Activated naive CD4-positive, alpha-beta T cell treated with anti-CD3 and anti-CD28 coated beads for 36 hours (primary cell): ENCODE results near the gene JAK1. TPM values are rescaled to one million over a fixed set of nuclear protein-coding genes. Genes with fewer than 3 reads are reported as not detected.

ENCODE experiments used
- CTCF ChIA-PET: fragments of 350-600 bp; sonication (Branson Sonifier 250); formaldehyde crosslinking; loops from one replicate; lab custom pipeline; 2021; ENCODE audit warnings: antibody characterized with exemption; lab: Charles Lee
- DNase-seq: peaks from one replicate; pipeline ENCODE4 v3.0.0-alpha.2; 2020
- H3K27ac Mint-ChIP-seq: one replicate; pipeline ENCODE4 v1.8.0; 2021; ENCODE audit warnings: mild to moderate bottlenecking, mixed read lengths
- H3K27me3 Mint-ChIP-seq: one replicate; pipeline ENCODE4 v1.8.0; 2021; ENCODE audit warnings: low read depth, mixed read lengths
- H3K36me3 Mint-ChIP-seq: one replicate; pipeline ENCODE4 v1.8.0; 2021; ENCODE audit warnings: low read depth, mixed read lengths
- H3K4me1 Mint-ChIP-seq: one replicate; pipeline ENCODE4 v1.8.0; 2021; ENCODE audit warnings: low read depth, mixed read lengths
- H3K4me3 Mint-ChIP-seq: one replicate; pipeline ENCODE4 v1.8.0; 2021; ENCODE audit warnings: mild to moderate bottlenecking, moderate library complexity, mixed read lengths
- H3K9me3 Mint-ChIP-seq: one replicate; pipeline ENCODE4 v1.8.0; 2021; ENCODE audit warnings: mixed read lengths
- intact Hi-C: fragments of 100-400 bp; cut with micrococcal nuclease; formaldehyde crosslinking; loops from one replicate; pipeline ENCODE4 v1.15.1; 2023
- total RNA-seq, 2 experiments: library from RNA; stranded (reverse); gene quantifications; one replicate each; pipeline ENCODE4 v1.2.3, GENCODE V29; 2021

The JAK1 gene
- total RNA-seq, 2 experiments from 2014 or later = 139 to 140 TPM

DNA sequence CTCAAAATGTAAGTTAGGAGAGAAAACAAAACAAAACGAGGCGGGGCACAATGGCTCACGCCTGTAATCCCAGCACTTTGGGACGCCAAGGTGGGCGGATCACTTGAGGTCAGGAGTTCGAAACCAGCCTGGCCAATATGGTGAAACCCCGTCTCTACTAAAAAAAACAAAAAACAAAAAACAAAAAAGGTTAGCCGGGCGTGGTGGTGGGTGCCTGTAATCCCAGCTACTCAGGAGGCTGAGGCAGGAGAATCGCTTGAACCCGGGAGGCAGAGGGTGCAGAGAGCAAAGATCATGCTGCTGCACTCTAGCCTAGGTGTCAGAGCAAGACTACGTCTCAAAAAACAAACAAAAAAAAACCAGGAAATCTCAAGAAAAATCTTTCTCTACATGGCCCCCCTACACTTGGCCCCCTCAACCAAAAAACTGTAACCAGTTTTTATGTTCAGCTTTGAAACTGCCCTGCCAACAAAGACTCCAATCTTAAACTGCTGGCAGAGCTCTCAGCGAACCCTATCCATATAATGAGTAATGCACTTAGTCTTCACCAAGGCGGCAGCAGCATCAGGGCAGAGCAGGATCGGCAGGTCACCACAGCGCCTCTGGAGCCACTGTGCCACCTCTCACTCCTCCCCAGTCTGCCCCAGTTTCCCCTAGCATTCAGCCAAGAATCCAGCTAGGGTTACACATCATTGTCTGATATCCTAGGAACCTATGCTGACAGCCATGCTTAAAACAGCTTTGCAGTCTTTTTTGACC lies 71.7 kb downstream of the JAK1 start:
- no peak overlapping the region for H3K27ac Mint-ChIP-seq
- no peak overlapping the region for H3K4me3 Mint-ChIP-seq
- DNase-seq = no peak
- H3K4me1 Mint-ChIP-seq = peaks cover 95% of the 10 kb centered on the region
- intact Hi-C loops = loop anchor here (1.0 to 5.0 kb wide), 4 partner anchors 14 to 108 kb away; no protein-coding TSS in a partner anchor
- CTCF ChIA-PET = interaction anchor here (0.9 to 1.8 kb wide), 4 partner anchors 9 to 147 kb away, joined by 3 to 7 read pairs (median 3); no protein-coding TSS in a partner anchor
- H3K27me3 Mint-ChIP-seq = no peaks in the 10 kb centered on the region
- no peaks in the 10 kb centered on the region for H3K36me3 Mint-ChIP-seq
- H3K9me3 Mint-ChIP-seq = no peaks in the 10 kb centered on the region

DNA sequence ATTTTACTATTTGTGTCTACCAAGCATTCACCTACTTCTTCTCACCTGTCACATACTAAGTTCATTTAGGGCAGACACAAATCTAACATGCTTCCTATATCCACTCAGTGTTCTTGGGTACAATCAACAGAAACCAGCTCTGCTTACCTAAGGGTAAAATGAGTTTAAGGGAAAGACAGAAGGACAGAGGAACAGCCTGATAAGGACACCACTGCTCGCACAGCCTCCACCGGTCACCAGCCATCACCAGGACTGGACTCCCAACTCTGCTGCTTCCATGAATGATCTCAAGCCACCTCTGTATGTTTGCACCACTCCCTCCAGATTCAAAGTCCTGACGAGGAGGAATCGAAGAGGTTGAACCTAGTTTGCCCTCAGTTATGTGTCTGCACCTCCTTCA lies 72.4 kb downstream of the JAK1 start:
- DNase-seq = no peak

GRCh38 chr1:64892576-64893573 lies 73.5 kb downstream of the JAK1 start:
- DNase-seq = no peak
- CTCF ChIA-PET = interaction anchor here (0.9 to 1.8 kb wide), 2 partner anchors 11 to 13 kb away, joined by 4 to 7 read pairs; no protein-coding TSS in a partner anchor
- intact Hi-C loops = no loop called here
- H3K4me3 Mint-ChIP-seq = no peak overlapping the region
- no peaks in the 10 kb centered on the region for H3K9me3 Mint-ChIP-seq
- H3K27me3 Mint-ChIP-seq = no peaks in the 10 kb centered on the region
- H3K27ac Mint-ChIP-seq = no peak overlapping the region
- no peaks in the 10 kb centered on the region for H3K36me3 Mint-ChIP-seq
- H3K4me1 Mint-ChIP-seq = peaks cover 92% of the 10 kb centered on the region

More for the DNA sequence above, 72.4 kb downstream of the JAK1 start:
- intact Hi-C loops = loop anchor here (2.0 kb wide), 1 partner anchor 15 kb away; no protein-coding TSS in a partner anchor
- H3K27ac Mint-ChIP-seq = peak overlapping the region; percentile 27
- H3K9me3 Mint-ChIP-seq = no peaks in the 10 kb centered on the region
- H3K36me3 Mint-ChIP-seq = no peaks in the 10 kb centered on the region
- no peaks in the 10 kb centered on the region for H3K27me3 Mint-ChIP-seq
- H3K4me3 Mint-ChIP-seq = no peak overlapping the region
- H3K4me1 Mint-ChIP-seq = peaks cover 95% of the 10 kb centered on the region
- CTCF ChIA-PET = interaction anchor here (0.9 to 1.8 kb wide), 2 partner anchors 10 to 14 kb away, joined by 4 to 7 read pairs; no protein-coding TSS in a partner anchor

DNA sequence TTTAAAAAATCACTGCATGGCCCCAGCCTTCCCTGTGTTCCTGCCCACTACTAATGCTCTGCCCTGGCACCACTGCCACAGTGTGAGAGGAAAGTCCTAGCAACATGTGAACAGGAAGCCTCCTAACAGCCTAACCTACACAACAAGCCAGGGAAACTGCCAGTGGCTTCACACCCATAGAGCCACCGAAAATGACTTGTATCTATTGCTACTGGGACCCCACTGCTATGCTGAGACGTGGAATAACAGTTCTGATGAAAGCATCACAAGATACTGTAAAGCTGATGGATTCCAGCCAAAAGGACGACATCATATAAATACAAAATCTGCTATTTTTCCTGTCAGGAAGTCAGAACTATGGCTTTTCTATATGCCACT lies 74.9 kb downstream of the JAK1 start:
- Mint-ChIP-seq H3K4me1 (peaks cover 90% of the 10 kb centered on the region), H3K9me3 (no peaks in the 10 kb centered on the region), H3K27ac (no peak overlapping the region), H3K36me3 (no peaks in the 10 kb centered on the region), H3K27me3 (no peaks in the 10 kb centered on the region), H3K4me3 (no peak overlapping the region)
- peak; percentile 51 for DNase-seq
- intact Hi-C loops = loop anchor here (2.0 kb wide), 1 partner anchor 15 kb away; no protein-coding TSS in a partner anchor
- CTCF ChIA-PET = interaction anchor here (0.7 kb wide), 1 partner anchor 172 kb away, joined by 6 read pairs; no protein-coding TSS in a partner anchor

- DNase-seq = no peak
- CTCF ChIA-PET = interaction anchor here (0.7 kb wide), 1 partner anchor 172 kb away, joined by 6 read pairs; no protein-coding TSS in a partner anchor
- Mint-ChIP-seq H3K36me3 (no peaks in the 10 kb centered on the region), H3K9me3 (no peaks in the 10 kb centered on the region), H3K4me1 (peaks cover 85% of the 10 kb centered on the region), H3K27me3 (no peaks in the 10 kb centered on the region), H3K27ac (no peak overlapping the region), H3K4me3 (no peak overlapping the region)
- intact Hi-C loops = loop anchor here (1.0 to 2.0 kb wide), 3 partner anchors 9 to 31 kb away; no protein-coding TSS in a partner anchor
These were observed 75.5 kb downstream of the JAK1 start for GRCh38 chr1:64890699-64891447.

DNA sequence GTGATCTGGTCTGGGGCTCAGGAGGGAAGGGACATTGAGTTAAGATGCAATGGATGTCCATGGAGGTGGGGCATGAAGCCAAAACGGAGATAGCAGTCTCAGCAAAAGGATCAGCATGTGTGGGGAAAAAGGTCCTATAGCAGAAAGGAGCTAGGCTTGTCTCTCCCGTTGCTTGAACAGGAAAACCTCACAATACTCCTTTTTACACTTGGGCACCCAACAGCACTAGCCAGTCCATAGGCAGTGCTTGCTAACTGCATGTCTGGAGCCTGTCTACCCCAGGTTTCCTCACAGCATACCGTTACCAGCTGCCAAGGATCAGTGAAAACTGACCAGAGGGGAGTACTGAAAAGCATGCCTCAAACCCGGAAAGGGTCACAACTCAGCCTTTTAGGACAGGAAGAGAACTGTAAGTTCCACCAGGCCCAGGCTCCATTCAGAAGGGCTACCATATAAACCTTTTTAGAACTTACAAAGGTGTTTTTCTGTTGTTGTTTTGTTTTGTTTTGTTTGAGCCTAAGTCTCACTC lies 78.6 kb downstream of the JAK1 start:
- intact Hi-C loops = no loop called here

GRCh38 chr1:64886877-64887276 lies 79.5 kb downstream of the JAK1 start:
- intact Hi-C loops = no loop called here
- Mint-ChIP-seq H3K4me3 (no peak overlapping the region), H3K36me3 (peaks cover 12% of the 10 kb centered on the region), H3K27me3 (no peaks in the 10 kb centered on the region), H3K27ac (no peak overlapping the region), H3K4me1 (peaks cover 60% of the 10 kb centered on the region), H3K9me3 (no peaks in the 10 kb centered on the region)
- DNase-seq = no peak
- CTCF ChIA-PET = interaction anchor here (0.9 to 1.9 kb wide), 3 partner anchors 9 to 188 kb away, joined by 3 to 6 read pairs (median 6); no protein-coding TSS in a partner anchor

More for the DNA sequence above, 78.6 kb downstream of the JAK1 start:
- Mint-ChIP-seq H3K4me3 (no peak overlapping the region), H3K27me3 (no peaks in the 10 kb centered on the region), H3K36me3 (peaks cover 10% of the 10 kb centered on the region), H3K9me3 (no peaks in the 10 kb centered on the region), H3K27ac (no peak overlapping the region), H3K4me1 (peaks cover 63% of the 10 kb centered on the region)
- DNase-seq = no peak
- CTCF ChIA-PET = interaction anchor here (1.9 kb wide), 1 partner anchor 10 kb away, joined by 6 read pairs; no protein-coding TSS in a partner anchor

GRCh38 chr1:64885648-64886047 lies 80.7 kb downstream of the JAK1 start:
- no peak overlapping the region for H3K27ac Mint-ChIP-seq
- H3K4me1 Mint-ChIP-seq = peaks cover 54% of the 10 kb centered on the region
- H3K4me3 Mint-ChIP-seq = no peak overlapping the region
- DNase-seq = no peak
- intact Hi-C loops = no loop called here
- peaks cover 16% of the 10 kb centered on the region for H3K36me3 Mint-ChIP-seq
- CTCF ChIA-PET = interaction anchor here (1.2 kb wide), 1 partner anchor 189 kb away, joined by 3 read pairs; no protein-coding TSS in a partner anchor
- no peaks in the 10 kb centered on the region for H3K9me3 Mint-ChIP-seq
- no peaks in the 10 kb centered on the region for H3K27me3 Mint-ChIP-seq

DNA sequence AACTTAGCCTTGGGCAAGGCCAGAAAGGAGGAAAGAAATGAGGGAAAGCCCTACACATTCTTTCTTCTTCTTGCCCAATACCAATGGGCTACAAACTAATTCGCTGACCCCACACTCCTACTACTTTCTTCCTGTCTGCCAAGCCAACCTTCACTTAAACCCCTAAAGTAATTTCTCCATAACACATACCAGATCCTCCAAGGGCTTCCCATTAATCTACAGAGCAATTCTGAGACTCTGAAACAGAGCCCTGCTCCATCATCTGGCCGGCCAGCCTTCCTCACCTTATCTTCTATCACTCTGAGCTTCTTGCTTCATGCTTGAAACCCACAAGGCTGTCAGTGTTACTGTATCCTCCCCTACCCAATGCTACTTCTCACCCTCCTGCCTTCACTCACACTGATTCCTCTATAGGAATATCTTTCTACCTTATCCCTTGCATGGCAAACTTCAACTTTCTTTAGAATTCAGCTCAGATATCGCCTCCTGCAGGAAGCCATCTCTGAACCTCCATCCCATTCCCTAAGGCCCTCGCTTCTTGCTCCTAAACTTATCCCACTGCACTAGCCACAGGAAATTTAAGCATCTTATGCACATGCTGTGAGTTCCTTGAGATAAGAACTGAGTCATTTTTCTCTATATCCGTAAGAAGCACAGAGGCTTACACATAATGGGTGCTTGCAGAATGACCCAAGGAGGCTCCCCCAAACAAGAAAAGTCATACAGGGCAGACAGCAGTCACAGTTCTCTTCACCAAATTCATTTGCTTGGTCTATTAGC lies 81.9 kb downstream of the JAK1 start:
- no peak overlapping the region for H3K27ac Mint-ChIP-seq
- CTCF ChIA-PET = interaction anchor here (0.7 kb wide), 1 partner anchor 161 kb away, joined by 3 read pairs; no protein-coding TSS in a partner anchor
- H3K4me3 Mint-ChIP-seq = no peak overlapping the region
- no peaks in the 10 kb centered on the region for H3K9me3 Mint-ChIP-seq
- peaks cover 18% of the 10 kb centered on the region for H3K36me3 Mint-ChIP-seq
- no peaks in the 10 kb centered on the region for H3K27me3 Mint-ChIP-seq
- no peak for DNase-seq
- H3K4me1 Mint-ChIP-seq = peaks cover 46% of the 10 kb centered on the region
- intact Hi-C loops = no loop called here

GRCh38 chr1:64882574-64883255 lies 83.6 kb downstream of the JAK1 start:
- CTCF ChIA-PET = interaction anchor here (0.8 to 1.9 kb wide), 2 partner anchors 79 to 119 kb away, joined by 3 to 6 read pairs; no protein-coding TSS in a partner anchor
- no peaks in the 10 kb centered on the region for H3K9me3 Mint-ChIP-seq
- peaks cover 33% of the 10 kb centered on the region for H3K36me3 Mint-ChIP-seq
- intact Hi-C loops = loop anchor here (1.0 kb wide), 1 partner anchor 8 kb away; no protein-coding TSS in a partner anchor
- DNase-seq = no peak
- peaks cover 47% of the 10 kb centered on the region for H3K4me1 Mint-ChIP-seq
- no peak overlapping the region for H3K4me3 Mint-ChIP-seq
- H3K27ac Mint-ChIP-seq = no peak overlapping the region
- no peaks in the 10 kb centered on the region for H3K27me3 Mint-ChIP-seq
